ENCODE data around the gene PPM1G. TPM values are rescaled to one million over a fixed set of nuclear protein-coding genes. Genes with fewer than 3 reads are reported as not detected.

Gene PPM1G
- total RNA-seq, 1 donor from 2014 or later: 157 TPM

DNA sequence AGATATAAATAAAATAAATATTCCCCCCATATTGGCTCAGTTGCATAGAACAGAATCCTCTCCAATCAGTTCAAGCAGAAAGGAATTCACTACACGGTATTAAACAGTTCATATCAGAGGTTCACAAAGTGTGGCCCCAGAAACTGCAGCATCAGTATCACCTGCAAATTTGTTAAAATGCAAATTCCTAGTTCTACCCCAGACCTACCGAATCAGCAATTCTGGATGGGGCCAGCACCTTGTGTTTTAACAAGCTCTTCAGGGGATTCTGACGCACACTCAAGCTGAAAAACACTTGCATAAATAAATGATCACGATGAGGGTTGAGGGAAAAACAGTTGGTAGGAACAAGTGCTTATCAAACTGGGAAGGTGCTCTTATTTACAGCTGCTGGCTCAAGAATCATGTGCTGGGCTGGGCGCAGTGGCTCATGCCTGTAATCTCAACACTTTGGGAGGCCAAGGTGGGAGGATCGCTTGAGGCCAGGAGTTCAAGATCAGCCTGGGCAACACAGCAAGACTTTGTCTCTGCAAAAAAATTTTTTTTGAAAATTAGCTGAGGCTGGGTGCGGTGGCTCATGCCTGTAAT lies 59.2 kb downstream of the PPM1G start:
- Mint-ChIP-seq H3K4me1 (peaks cover 22% of the 10 kb centered on the region), H3K27ac (ENCODE audit: unreplicated experiment) (no peak overlapping the region), H3K9me3 (no peaks in the 10 kb centered on the region), H3K27me3 (ENCODE audit: low read depth) (no peaks in the 10 kb centered on the region), H3K36me3 (ENCODE audit: low read depth) (no peaks in the 10 kb centered on the region), H3K4me3 (no peak overlapping the region)
- no peak for DNase-seq (ENCODE audit: low read depth, low spot score)
- TF ChIP-seq, protein P1, sequence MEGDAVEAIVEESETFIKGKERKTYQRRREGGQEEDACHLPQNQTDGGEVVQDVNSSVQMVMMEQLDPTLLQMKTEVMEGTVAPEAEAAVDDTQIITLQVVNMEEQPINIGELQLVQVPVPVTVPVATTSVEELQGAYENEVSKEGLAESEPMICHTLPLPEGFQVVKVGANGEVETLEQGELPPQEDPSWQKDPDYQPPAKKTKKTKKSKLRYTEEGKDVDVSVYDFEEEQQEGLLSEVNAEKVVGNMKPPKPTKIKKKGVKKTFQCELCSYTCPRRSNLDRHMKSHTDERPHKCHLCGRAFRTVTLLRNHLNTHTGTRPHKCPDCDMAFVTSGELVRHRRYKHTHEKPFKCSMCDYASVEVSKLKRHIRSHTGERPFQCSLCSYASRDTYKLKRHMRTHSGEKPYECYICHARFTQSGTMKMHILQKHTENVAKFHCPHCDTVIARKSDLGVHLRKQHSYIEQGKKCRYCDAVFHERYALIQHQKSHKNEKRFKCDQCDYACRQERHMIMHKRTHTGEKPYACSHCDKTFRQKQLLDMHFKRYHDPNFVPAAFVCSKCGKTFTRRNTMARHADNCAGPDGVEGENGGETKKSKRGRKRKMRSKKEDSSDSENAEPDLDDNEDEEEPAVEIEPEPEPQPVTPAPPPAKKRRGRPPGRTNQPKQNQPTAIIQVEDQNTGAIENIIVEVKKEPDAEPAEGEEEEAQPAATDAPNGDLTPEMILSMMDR (conservative IDR thresholded peaks at IDR 0.05): no peak

DNA sequence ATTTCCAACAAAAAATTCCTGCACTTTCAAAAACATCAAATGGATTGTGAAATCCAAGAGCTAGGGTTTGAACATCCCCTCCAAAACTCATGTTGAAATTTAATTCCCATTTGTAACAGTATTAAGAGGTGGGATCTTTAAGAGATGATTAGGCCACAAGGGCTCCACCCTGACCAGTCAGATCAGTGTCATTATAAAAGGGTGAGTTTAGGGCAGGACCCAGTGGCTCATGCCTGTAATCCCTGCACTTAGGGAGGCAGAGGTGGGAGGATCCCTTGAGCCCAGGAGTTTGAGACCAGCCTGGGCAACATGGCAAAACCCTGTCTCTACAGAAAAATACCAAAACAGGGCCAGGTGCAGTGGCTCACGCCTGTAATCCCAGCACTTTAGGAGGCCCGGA lies 61.8 kb downstream of the PPM1G start:
- H3K9me3 Mint-ChIP-seq: no peaks in the 10 kb centered on the region
- no peaks in the 10 kb centered on the region for H3K27me3 Mint-ChIP-seq (ENCODE audit: low read depth)
- no peaks in the 10 kb centered on the region for H3K36me3 Mint-ChIP-seq (ENCODE audit: low read depth)
- peaks cover 6% of the 10 kb centered on the region for H3K4me1 Mint-ChIP-seq
- TF ChIP-seq, protein P1 (conservative IDR thresholded peaks at IDR 0.05): no peak
- H3K4me3 Mint-ChIP-seq: no peak overlapping the region
- no peak overlapping the region for H3K27ac Mint-ChIP-seq (ENCODE audit: unreplicated experiment)
- no peak for DNase-seq (ENCODE audit: low read depth, low spot score)

DNA sequence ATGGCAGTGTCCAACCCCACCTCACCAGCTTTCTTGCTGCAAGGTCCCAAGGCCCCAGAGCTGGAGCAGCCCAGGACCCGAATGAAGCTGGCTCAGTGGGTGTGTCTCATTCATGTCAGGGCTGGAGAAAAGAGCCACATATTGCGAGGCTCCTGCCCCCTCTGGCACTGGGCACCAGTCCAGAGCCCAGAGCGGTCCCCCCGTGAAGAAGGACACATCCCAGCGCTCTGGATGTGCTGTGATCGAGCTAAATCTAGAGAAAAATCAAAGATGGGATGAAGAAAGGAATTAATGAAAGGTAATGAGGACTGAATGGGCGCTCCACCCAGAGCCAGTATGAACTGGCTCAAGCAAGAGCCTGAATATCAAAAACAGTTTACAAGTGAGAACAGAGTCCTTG lies 73.2 kb downstream of the PPM1G start:
- peaks cover 14% of the 10 kb centered on the region for H3K36me3 Mint-ChIP-seq (ENCODE audit: low read depth)
- H3K27me3 Mint-ChIP-seq (ENCODE audit: low read depth): no peaks in the 10 kb centered on the region
- H3K4me1 Mint-ChIP-seq: no peaks in the 10 kb centered on the region
- no peak for DNase-seq (ENCODE audit: low read depth, low spot score)
- no peaks in the 10 kb centered on the region for H3K9me3 Mint-ChIP-seq
- H3K4me3 Mint-ChIP-seq: no peak overlapping the region
- TF ChIP-seq, protein P1 (conservative IDR thresholded peaks at IDR 0.05): no peak
- no peak overlapping the region for H3K27ac Mint-ChIP-seq (ENCODE audit: unreplicated experiment)

DNA sequence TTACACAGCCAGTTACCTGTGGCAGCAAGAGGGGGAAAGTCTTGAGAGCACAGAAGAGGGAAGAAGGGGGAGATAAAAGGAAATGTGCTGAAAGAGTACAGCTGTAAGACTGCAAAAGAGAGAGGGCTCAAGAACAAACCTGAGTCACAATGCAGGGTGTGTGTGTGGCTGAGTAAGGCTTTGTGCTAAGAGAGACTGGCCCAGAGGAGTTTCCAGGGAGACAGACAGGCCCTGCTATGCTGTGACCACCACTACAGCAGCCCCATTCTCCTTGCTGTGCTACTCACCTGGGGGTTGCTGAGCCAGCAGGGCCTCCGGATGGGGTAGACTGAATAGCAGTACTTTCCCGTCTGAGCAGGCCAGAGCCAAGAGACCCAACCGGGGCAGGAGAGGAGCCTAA lies 74.1 kb downstream of the PPM1G start:
- peak overlapping the region; percentile 24 for H3K27ac Mint-ChIP-seq (ENCODE audit: unreplicated experiment)
- no peaks in the 10 kb centered on the region for H3K27me3 Mint-ChIP-seq (ENCODE audit: low read depth)
- H3K4me3 Mint-ChIP-seq: no peak overlapping the region
- TF ChIP-seq, protein P1 (conservative IDR thresholded peaks at IDR 0.05): no peak
- H3K36me3 Mint-ChIP-seq (ENCODE audit: low read depth): peaks cover 15% of the 10 kb centered on the region
- DNase-seq (ENCODE audit: low read depth, low spot score): no peak
- no peaks in the 10 kb centered on the region for H3K4me1 Mint-ChIP-seq
- no peaks in the 10 kb centered on the region for H3K9me3 Mint-ChIP-seq

Other genes with a start within 250 kb of the PPM1G start
- 86.3 and 86.6 TPM in 2 replicates for gene ATRAID, start 197.6 kb downstream of the PPM1G start, total RNA-seq
- gene SLC5A6, start 197.3 kb downstream of the PPM1G start, total RNA-seq: 129 and 140 TPM in 2 replicates
- gene CAD, start 192.2 kb downstream of the PPM1G start, total RNA-seq: 117 and 127 TPM in 2 replicates
- gene SLC30A3, start 146.5 kb downstream of the PPM1G start, total RNA-seq: 0.48 and 0.93 TPM in 2 replicates
- gene DNAJC5G, start 134.2 kb downstream of the PPM1G start, total RNA-seq: not detected in 2 replicates
- not detected in 2 replicates for gene TRIM54, start 127.2 kb downstream of the PPM1G start, total RNA-seq
- gene UCN, start 101.1 kb downstream of the PPM1G start, total RNA-seq: 1.6 and 1.9 TPM in 2 replicates
- 84.5 and 90.7 TPM in 2 replicates for gene MPV17, start 86.5 kb downstream of the PPM1G start, total RNA-seq
- gene GTF3C2, start 52.8 kb downstream of the PPM1G start, total RNA-seq: 109 and 114 TPM in 2 replicates
- gene EIF2B4, start 39.3 kb downstream of the PPM1G start, total RNA-seq: 72.5 TPM in 2 replicates
- gene SNX17, start 39.0 kb downstream of the PPM1G start, total RNA-seq: 104 and 109 TPM in 2 replicates
- gene ZNF513, start 28.9 kb downstream of the PPM1G start, total RNA-seq: 26.5 and 27.9 TPM in 2 replicates
- gene NRBP1, start 19.0 kb upstream of the PPM1G start, total RNA-seq: 107 TPM in 2 replicates
- gene KRTCAP3, start 32.8 kb upstream of the PPM1G start, total RNA-seq: 5.5 and 6.9 TPM in 2 replicates
- 37.0 and 38.4 TPM in 2 replicates for gene IFT172, start 80.2 kb upstream of the PPM1G start, total RNA-seq
- 14.2 and 17.4 TPM in 2 replicates for gene FNDC4, start 85.6 kb upstream of the PPM1G start, total RNA-seq
- gene GCKR, start 87.2 kb upstream of the PPM1G start, total RNA-seq: 0.42 TPM in 1 of 2 replicates, not detected in the other
- 58.2 and 63.3 TPM in 2 replicates for gene ZNF512, start 173.5 kb upstream of the PPM1G start, total RNA-seq
- gene CCDC121, start 219.4 kb upstream of the PPM1G start, total RNA-seq: 5.8 and 6.0 TPM in 2 replicates
- 46.1 and 48.3 TPM in 2 replicates for gene GPN1, start 219.5 kb upstream of the PPM1G start, total RNA-seq